Measurements from ENCODE around the gene RIPOR3.
A peak's percentile ranks its signal among the peaks of the same experiment; 100 is the strongest.
"Not testable (repeated sequence)": the region's sequence is repeated elsewhere in the genome, so short reads cannot be mapped to it uniquely, and the experiment has no call there.

The RIPOR3 gene

DNA sequence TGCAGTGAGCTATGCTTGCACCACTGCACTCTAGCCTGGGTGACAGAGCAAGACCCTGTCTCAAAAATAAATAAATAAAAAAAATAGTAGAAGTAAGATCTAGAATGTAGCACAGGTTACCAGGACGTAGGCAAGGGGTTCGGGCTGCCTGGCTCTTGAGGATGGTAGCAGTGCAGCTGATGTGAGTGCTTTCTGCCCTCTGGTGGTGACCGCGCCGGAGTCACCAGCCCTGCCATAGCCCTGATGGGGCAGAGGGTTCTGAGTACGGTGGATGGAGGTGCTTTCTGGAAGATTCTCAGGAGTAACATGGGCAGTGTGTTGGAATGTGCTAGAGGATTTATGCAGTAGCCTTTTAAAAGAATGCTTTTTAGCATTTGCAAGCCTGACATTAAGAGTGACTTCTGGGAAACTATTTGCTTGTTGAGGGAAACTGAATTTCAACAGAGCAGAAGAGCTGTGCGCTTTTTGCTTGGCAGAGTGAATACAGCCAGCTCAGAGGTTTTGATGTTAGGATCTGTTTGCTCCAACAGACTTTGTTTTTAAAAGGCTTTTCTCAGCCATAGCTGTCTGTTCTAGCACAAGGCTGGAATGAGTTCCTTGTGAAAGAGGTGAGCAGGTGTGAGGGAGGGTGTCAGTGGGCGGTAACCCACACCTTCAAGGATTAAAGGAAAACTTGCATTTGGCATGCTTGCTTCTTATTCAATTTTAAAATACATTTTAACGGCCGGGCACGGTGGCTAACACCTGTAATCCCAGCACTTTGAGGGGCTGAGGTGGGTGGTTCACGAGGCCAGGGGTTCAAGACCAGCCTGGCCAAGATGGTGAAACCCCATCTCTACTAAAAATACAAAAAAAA lies 115.2 kb downstream of the RIPOR3 start:
- no peak for DNase-seq (ENCODE audit: low read depth)
- TF ChIP-seq, protein P1, sequence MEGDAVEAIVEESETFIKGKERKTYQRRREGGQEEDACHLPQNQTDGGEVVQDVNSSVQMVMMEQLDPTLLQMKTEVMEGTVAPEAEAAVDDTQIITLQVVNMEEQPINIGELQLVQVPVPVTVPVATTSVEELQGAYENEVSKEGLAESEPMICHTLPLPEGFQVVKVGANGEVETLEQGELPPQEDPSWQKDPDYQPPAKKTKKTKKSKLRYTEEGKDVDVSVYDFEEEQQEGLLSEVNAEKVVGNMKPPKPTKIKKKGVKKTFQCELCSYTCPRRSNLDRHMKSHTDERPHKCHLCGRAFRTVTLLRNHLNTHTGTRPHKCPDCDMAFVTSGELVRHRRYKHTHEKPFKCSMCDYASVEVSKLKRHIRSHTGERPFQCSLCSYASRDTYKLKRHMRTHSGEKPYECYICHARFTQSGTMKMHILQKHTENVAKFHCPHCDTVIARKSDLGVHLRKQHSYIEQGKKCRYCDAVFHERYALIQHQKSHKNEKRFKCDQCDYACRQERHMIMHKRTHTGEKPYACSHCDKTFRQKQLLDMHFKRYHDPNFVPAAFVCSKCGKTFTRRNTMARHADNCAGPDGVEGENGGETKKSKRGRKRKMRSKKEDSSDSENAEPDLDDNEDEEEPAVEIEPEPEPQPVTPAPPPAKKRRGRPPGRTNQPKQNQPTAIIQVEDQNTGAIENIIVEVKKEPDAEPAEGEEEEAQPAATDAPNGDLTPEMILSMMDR (conservative IDR thresholded peaks at IDR 0.05; ENCODE audit: low read depth, low read length), result peak; percentile 82
- H3K4me3 ChIP-seq (ENCODE audit: low read length), result no peak overlapping the region

DNA sequence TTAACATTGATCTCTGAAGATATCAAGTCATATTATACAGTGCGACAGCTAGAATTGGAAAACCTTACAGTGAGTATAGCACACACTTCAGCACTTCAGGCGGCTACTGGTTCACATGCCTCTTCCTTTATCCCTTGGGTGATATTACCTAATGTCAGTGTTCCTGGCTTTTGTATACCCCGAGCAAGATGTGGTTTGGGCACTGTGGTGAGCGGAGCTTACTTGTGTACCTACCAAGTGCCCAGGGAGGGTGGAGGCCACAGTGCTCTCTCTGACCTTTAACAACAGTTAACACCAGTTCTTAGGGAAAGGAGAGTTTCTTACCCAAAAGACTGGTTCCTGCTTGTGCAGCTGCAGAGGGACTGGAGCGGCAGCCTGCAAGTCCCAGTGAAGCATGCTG lies 116.8 kb downstream of the RIPOR3 start:
- TF ChIP-seq, protein P1 (conservative IDR thresholded peaks at IDR 0.05; ENCODE audit: low read depth, low read length), result no peak
- H3K4me3 ChIP-seq (ENCODE audit: low read length), result no peak overlapping the region
- DNase-seq (ENCODE audit: low read depth), result no peak

DNA sequence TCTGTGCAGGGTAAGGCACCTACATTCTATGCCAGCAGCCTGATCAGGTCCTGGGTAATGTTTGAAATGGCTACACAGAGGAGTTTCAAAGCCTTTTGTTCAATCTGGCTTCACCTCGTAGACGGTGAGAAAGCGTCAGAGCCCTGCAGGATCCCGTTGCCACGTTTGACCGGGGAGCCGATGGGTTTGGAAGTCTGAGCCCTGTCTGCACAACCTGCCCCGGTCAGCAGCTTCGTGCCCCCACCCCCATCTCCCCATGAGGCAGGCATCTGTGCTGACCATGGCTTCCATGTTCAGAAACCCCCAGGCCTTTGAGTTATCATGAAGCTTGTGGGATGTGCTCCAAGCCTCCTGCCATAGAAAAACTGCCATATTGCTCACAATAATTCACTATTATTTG lies 117.2 kb downstream of the RIPOR3 start:
- TF ChIP-seq, protein P1 (conservative IDR thresholded peaks at IDR 0.05; ENCODE audit: low read depth, low read length), result no peak
- no peak for DNase-seq (ENCODE audit: low read depth)
- no peak overlapping the region for H3K4me3 ChIP-seq (ENCODE audit: low read length)

DNA sequence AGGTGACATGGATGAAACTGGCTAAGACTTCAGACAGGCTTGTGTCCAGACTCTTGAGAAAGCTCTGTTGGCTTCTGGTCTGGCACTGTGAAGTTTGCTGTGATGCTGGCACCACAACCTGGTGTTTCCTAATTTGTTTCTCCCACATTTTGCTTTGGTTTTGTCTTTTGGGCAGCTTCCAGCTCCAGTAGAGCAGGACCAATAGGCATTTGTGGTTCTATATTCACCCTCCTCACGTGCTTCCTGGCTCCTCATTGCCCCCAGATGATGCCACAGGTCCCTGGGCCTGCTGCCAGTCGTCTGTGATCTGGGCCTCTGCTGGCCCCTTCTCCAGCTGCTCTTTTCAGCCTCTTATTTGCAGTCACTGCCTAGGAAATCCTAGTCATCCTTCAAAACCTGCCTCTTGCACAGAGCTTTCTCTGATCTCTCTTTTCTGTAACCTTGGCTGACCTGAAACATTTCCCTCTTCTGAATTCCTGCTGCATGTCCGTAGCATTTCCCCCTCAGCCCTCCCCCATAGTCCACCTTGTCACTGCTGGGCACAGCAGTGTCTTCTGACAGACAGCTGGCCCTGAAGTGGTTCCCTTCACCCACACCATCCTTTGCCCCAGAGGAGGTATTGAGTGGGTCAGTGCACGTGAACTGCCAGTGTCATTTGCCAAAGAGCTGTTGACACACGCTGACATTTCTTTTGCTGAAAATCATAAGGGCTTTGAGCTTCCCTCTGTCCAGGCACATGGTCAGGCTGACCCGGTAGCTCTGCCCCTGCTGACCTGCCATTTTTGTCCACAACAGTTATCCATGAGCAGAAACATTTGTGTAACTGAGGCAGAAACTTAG lies 118.2 kb downstream of the RIPOR3 start:
- TF ChIP-seq, protein P1 (conservative IDR thresholded peaks at IDR 0.05; ENCODE audit: low read depth, low read length), result no peak
- H3K4me3 ChIP-seq (ENCODE audit: low read length), result no peak overlapping the region
- DNase-seq (ENCODE audit: low read depth), result peak; percentile 61

DNA sequence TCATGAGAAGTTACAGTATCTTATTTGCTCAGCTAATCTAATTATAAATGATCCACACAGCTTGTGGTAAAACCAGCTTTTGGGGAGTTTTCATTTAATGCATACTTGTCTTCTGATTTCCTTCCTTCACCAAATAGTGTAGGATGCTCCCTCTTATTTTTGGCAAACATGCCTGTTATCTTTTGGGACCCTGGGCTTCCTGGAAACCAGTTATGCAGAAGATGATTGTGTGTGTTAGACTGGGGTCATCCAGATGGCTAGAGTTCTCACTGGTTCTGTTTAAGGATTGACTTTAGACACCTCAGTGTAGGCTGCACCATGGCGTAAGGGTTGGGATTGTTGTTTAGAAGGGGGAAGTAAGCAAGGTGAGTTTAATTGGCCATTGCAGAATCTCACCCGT lies 119.9 kb downstream of the RIPOR3 start:
- no peak for DNase-seq (ENCODE audit: low read depth)
- TF ChIP-seq, protein P1 (conservative IDR thresholded peaks at IDR 0.05; ENCODE audit: low read depth, low read length), result no peak
- no peak overlapping the region for H3K4me3 ChIP-seq (ENCODE audit: low read length)

DNA sequence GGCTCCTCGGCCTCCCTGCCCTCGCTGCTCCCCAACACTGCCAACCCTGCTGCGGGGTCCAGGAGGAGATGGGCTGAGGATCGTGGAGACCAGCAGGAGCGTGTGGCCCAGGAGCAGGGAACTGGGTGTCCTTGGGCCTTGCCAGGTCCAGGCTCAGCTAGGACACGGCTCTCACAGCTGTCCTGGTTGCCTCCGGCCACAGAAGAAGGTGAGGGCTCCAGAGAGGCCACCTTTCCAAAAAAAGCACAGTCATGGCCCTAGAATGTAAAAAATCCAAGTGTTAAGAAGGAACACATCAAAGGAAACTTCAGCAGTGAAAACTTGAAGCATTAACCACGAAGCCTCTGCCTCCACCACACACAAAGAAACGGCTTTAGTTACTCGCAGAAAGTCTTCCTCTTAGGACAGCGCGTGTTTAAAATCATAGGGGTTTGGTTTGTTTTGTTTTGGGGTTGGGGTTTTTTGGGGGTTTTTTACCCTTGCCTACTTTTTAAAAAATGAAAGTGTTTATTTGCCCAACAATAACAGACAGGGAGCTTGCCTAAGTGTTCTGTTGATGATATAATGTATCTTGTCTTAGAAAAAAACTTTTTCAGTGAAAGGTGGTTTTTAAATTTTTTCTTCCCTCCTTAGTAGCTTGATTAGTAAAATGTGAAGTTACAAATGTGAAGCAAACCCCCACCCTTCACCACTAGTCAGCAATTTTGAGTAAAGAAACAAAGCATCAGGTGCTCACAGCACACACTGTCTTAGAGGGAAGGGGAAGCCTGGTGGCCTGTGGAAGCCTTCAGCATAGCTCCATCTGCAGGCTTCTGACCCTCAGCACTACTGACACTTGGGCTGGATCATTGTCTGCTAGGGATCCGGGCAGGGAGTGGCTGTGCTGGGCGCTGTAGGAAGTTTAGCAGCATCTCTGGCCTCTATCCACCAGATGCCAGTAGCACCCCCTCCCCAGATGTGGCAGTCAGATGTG lies 121.2 kb downstream of the RIPOR3 start:
- no peak overlapping the region for H3K4me3 ChIP-seq (ENCODE audit: low read length)
- TF ChIP-seq, protein P1 (conservative IDR thresholded peaks at IDR 0.05; ENCODE audit: low read depth, low read length), result peak; percentile 63
- no peak for DNase-seq (ENCODE audit: low read depth)

DNA sequence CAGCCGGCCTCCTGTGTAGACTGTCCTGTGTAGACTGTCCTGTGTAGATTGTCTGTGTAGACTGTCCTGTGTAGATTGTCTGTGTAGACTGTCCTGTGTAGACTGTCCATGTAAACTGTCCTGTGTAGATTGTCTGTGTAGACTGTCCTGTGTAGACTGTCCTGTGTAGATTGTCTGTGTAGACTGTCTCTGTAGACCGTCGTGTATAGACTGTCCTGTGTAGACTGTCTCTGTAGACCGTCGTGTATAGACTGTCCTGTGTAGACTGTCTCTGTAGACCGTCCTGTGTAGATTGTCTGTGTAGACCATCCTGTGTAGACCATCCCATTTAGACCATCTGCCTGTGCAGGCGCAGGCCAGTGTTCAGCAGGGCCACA lies 121.9 kb downstream of the RIPOR3 start:
- DNase-seq (ENCODE audit: low read depth); H3K4me3 ChIP-seq (ENCODE audit: low read length): not testable (repeated sequence)

Measured in retinal pigment epithelial cell (primary cell).